Calu3 (cell line): ENCODE measurements around the gene AIRE. TPM values are rescaled to one million over a fixed set of nuclear protein-coding genes. Genes with fewer than 3 reads are reported as not detected.

Experiments
- BruUV-seq: library from RNA; stranded (reverse); fragments of 400-500 nt; replicated peaks from 2 replicates; lab custom pipeline; 2021; lab: Mats Ljungman, UMichigan
- CTCF ChIA-PET: fragments of 300-600 bp; sonication (Branson Sonifier 250); formaldehyde crosslinking; loops from one replicate; lab custom pipeline; 2022; ENCODE audit warnings: antibody characterized with exemption; lab: Charles Lee
- DNase-seq: peaks from one replicate; pipeline ENCODE4 v3.0.0; 2022
- H3K27ac Mint-ChIP-seq: one replicate; pipeline ENCODE4 v1.8.0; 2022; ENCODE audit warnings: mixed read lengths; ENCODE audit not compliant: unreplicated experiment
- H3K27me3 Mint-ChIP-seq: one replicate; pipeline ENCODE4 v1.8.0; 2022; ENCODE audit warnings: mixed read lengths; ENCODE audit not compliant: unreplicated experiment
- H3K36me3 Mint-ChIP-seq: one replicate; pipeline ENCODE4 v1.8.0; 2022; ENCODE audit warnings: mild to moderate bottlenecking, moderate library complexity, mixed read lengths; ENCODE audit not compliant: insufficient read depth, unreplicated experiment
- H3K4me1 Mint-ChIP-seq: one replicate; pipeline ENCODE4 v1.8.0; 2022; ENCODE audit warnings: mild to moderate bottlenecking, low read depth, mixed read lengths; ENCODE audit not compliant: unreplicated experiment
- H3K4me3 Mint-ChIP-seq: one replicate; pipeline ENCODE4 v1.8.0; 2022; ENCODE audit warnings: mild to moderate bottlenecking, low read depth, moderate library complexity, mixed read lengths; ENCODE audit not compliant: unreplicated experiment
- H3K9me3 Mint-ChIP-seq: one replicate; pipeline ENCODE4 v1.8.0; 2022; ENCODE audit warnings: low read depth, mixed read lengths; ENCODE audit not compliant: unreplicated experiment
- intact Hi-C: fragments of 100-400 bp; cut with micrococcal nuclease; formaldehyde crosslinking; loops from one replicate; pipeline ENCODE4 v1.10.0; 2022; ENCODE audit not compliant: unreplicated experiment
- total RNA-seq: library from RNA; stranded (reverse); gene quantifications from 2 replicates; pipeline ENCODE4 v1.2.3, GENCODE V29; 2022
- TF ChIP-seq, protein P1 (sequence below): fragments of 200-600 bp; IDR thresholded peaks from one replicate; pipeline ENCODE4 v1.8.0; 2022; ENCODE audit warnings: antibody characterized with exemption; ENCODE audit not compliant: unreplicated experiment

AIRE gene
- total RNA-seq, 1 experiment from 2014 or later: not detected

DNA sequence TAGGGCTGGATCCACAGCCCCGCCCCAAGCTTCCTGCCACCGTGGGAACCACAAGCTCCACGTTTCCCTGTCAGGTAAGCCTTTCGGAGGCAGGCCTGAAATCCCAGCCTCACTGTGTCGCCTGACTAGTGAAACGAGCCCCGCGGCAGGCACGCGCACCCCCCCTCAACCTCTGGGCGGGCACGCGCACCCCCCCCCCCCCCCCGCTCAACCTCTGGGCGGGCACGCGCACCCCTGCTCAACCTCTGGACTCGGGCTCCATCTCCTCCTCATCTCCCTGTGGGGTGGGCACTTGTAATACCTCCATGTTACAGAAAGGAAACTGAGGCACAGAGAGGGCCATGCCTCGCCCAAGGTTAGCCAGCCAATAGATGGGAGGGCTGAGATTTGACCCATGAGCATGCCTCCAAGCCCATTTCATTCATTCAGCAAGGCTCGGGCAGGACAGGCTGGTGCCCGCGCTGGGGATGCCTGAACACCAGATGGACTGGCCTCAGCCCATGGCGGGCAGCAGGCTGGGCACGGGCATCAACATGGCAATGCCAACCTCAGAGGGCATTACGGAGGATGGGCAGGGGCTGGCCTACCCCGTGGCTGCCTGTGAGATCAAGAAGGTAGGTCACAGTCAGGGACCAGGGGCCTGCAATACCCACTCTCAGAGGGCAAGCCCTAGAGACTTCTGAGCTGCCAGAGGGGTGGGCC is 48.8 kb downstream of the AIRE start:
- no peaks in the 10 kb centered on the region for H3K9me3 Mint-ChIP-seq
- H3K4me3 Mint-ChIP-seq: no peak overlapping the region
- intact Hi-C loops: no loop called here
- CTCF ChIA-PET: no interaction called here
- no peaks in the 10 kb centered on the region for H3K4me1 Mint-ChIP-seq
- no peaks in the 10 kb centered on the region for H3K27me3 Mint-ChIP-seq
- TF ChIP-seq, protein P1, sequence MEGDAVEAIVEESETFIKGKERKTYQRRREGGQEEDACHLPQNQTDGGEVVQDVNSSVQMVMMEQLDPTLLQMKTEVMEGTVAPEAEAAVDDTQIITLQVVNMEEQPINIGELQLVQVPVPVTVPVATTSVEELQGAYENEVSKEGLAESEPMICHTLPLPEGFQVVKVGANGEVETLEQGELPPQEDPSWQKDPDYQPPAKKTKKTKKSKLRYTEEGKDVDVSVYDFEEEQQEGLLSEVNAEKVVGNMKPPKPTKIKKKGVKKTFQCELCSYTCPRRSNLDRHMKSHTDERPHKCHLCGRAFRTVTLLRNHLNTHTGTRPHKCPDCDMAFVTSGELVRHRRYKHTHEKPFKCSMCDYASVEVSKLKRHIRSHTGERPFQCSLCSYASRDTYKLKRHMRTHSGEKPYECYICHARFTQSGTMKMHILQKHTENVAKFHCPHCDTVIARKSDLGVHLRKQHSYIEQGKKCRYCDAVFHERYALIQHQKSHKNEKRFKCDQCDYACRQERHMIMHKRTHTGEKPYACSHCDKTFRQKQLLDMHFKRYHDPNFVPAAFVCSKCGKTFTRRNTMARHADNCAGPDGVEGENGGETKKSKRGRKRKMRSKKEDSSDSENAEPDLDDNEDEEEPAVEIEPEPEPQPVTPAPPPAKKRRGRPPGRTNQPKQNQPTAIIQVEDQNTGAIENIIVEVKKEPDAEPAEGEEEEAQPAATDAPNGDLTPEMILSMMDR: no peak
- BruUV-seq: no TSS peak
- DNase-seq: no peak
- no peak overlapping the region for H3K27ac Mint-ChIP-seq
- peaks cover 32% of the 10 kb centered on the region for H3K36me3 Mint-ChIP-seq

DNA sequence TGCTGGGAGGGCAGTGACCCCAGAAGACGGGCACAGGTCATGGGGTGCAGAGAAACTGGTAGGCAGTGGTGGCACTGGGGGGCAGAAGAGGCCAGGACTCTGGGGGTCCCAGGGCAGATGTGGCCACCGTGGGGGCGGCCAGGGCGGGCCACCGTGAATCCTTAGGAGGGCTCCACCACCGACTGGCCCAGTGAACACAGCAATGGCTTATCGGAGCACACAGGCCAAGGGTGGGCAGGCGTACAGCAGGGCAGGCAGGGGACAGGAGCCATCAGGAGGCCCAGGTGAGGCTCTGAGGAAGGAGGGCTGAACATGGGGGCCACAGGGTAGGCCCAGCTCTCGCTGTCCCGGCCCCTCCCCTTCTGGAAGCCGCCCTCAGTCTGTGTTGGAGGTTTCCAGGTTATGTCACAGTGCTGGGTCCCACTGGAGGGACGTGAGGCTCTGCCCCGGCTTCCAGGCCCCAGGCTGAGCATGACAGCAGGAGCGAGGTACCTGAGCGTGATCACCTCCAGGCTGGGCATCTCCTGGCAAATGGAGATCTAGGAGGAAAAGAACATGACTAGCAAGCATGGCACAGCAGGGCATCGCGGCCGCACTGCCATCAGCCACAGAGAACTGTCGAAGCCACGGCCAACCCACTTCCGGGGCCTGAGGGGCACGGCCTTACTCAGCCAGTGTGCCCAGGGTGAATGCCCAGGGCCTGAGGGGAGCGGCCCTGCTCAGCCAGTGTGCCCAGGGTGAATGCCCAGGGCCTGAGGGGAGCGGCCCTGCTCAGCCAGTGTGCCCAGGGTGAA is 49.8 kb downstream of the AIRE start:
- CTCF ChIA-PET: no interaction called here
- BruUV-seq: no TSS peak
- Mint-ChIP-seq H3K36me3 (peaks cover 33% of the 10 kb centered on the region), H3K9me3 (no peaks in the 10 kb centered on the region), H3K4me1 (no peaks in the 10 kb centered on the region), H3K27me3 (no peaks in the 10 kb centered on the region), H3K4me3 (no peak overlapping the region), H3K27ac (no peak overlapping the region)
- no peak for DNase-seq
- TF ChIP-seq, protein P1: no peak
- intact Hi-C loops: no loop called here

DNA sequence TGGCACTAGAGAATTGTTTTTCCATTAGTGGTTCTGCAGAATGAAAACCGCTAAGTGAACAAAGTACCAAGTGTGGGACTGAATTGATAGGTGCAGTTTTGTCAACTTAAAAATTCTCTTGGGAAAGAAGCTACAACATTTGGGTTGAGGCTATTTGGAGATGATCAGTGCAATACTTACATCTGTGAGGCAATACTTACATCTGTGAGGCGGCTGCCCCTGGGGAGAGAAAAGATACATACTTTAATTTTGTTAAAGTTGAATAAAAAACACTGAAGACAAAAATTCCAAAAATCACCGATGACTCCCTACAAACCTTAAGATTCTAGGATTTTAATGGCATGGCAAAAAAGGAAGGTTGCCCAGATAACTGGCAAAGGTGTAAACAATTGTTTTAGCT is 51.8 kb downstream of the AIRE start:
- Mint-ChIP-seq H3K27ac (no peak overlapping the region), H3K9me3 (no peaks in the 10 kb centered on the region), H3K27me3 (no peaks in the 10 kb centered on the region), H3K4me1 (no peaks in the 10 kb centered on the region), H3K4me3 (no peak overlapping the region), H3K36me3 (peaks cover 23% of the 10 kb centered on the region)
- TF ChIP-seq, protein P1: no peak
- CTCF ChIA-PET: interaction anchor here (0.9 to 1.0 kb wide), 2 partner anchors 40 to 173 kb away, joined by 3 read pairs; no protein-coding TSS in a partner anchor
- no peak for DNase-seq
- BruUV-seq: no TSS peak
- intact Hi-C loops: no loop called here

DNA sequence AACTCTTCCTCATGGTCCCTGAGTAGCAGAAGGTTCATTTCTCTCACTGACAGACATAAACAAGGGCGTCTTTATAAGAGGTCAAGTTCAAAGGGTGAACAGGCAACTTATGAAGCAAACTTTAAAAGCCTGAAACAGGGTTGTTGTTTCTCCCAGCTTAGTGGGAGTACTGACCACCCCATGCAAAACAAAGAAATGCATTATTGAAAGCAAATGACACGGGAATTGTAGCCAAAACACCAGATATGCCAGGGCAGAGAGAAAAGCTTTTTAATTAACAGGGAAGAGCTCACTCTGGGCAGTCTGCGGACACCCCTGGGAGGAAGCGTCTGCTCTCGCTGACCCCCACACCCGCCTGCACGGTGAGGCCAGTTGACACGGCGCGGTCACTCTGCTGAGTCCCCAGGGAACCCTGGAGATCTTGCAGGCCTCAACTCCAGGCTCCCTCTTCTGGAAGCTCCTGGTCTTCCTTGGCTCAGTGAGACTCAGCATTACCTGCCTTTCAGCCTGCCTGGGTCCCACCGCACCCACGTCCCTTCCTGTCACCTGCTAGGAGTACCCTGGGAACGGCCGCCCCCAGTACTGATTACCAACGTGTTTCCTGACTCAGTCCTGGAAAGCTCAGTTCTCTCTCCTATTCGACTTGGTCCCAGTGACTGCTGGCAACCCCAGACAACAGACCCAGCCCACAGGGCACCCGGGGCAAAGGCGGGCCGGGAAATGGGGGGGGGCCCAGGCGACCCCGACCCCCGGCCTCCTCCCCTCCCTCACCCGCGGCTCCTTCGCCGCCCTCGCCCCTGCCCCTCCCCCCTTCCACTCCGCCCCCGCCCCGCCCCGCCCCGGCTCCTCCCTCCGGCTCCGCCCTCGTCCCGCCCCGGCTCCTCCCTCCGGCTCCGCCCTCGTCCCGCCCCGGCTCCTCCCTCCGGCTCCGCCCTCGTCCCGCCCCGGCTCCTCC is 52.5 kb downstream of the AIRE start:
- CTCF ChIA-PET: interaction anchor here (0.9 to 1.2 kb wide), 3 partner anchors 41 to 172 kb away, joined by 3 to 6 read pairs (median 3); no protein-coding TSS in a partner anchor
- Mint-ChIP-seq H3K27me3 (no peaks in the 10 kb centered on the region), H3K4me1 (no peaks in the 10 kb centered on the region), H3K27ac (no peak overlapping the region), H3K4me3 (peak overlapping the region; percentile 31), H3K36me3 (peaks cover 15% of the 10 kb centered on the region), H3K9me3 (no peaks in the 10 kb centered on the region)
- intact Hi-C loops: no loop called here
- peak; percentile 64 for DNase-seq
- TF ChIP-seq, protein P1: no peak
- no TSS peak for BruUV-seq
